GM19372 (cell line): ENCODE results near the gene PEX1.
"Not testable (repeated sequence)": the region's sequence is repeated elsewhere in the genome, so short reads cannot be mapped to it uniquely, and the experiment has no call there.

Experiments
- ATAC-seq: cut with Tn5 transposase; IDR thresholded peaks from one replicate; pipeline ENCODE4 v1.9.1; 2021; ENCODE audit warnings: mild to moderate bottlenecking, low read depth, moderate library complexity; ENCODE audit not compliant: unreplicated experiment

The PEX1 gene

DNA sequence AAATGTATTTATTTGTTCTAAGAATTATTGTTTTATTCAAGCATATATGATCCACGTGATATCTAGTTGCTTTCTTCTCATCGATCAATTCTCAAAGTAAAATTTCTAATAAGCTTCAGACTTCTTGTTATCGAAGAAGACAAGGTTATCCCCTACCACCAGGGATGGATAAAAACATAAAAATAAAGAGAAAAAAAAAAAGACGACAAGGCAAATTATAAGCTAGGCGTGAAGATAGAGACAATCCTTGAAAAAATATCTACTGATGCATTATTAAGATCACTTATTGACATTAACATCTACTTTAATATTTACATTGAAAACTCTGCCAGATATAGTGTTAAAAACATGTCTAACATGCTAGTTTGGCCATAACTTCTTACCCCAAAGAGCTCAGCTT lies 19.4 kb downstream of the PEX1 start:
- ATAC-seq = no peak

DNA sequence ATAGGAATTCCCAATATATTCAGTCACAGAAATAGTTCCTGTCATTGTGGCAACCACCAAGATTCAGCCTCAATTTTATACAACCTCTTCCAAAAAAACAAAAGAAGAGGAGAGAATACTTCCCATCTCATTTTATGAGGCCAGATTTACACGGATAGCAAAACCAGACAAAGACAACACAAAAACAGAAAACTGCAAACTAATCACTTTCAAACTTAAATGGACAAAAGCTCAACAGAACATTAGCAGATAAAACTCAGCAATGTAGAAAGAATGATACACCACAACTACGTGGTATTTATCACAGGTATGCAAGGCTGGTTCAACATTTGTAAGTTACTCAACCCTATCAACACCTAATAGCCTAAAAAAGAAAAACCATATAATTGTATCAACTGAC lies 22.0 kb downstream of the PEX1 start:
- ATAC-seq = no peak

DNA sequence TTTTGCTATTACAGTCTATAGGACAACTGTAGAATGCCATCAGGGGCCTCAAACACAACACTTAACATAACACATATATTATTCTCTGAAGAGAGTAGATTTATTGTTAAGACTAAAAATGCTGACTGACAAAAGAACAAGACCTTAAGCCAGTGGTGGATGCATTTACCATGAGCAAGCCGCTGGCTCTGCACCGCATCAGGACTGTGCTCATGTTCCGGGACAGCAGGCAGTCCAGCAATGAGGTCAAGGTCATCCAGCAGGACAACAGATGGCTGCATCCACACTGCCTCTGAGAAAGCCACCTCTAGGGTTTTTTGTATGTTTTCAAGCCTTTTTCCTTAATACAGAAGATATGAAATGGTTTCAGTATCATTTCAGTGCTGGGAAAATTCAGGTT lies 23.8 kb downstream of the PEX1 start:
- ATAC-seq = no peak

- no peak for ATAC-seq
Observed at GRCh38 chr7:92503767-92504166, 24.6 kb downstream of the PEX1 start.

DNA sequence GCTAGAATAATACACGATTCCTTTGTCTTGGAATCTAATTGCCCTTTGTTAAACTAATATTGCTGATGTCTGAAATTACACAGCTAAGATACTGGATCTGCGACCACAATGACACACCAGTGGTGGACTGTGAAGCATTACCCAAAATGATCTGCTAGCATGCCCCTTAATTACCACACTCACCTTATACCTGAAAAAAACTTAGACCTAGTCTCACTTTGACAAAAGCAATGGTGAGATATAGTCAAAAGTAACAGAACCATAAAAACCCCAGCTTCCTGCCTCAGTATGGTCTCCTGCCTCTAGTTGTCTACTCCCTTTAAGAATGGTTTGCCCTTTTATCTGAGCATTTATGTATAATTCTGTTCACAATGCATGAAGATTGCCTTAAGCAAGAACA lies 29.8 kb downstream of the PEX1 start:
- no peak for ATAC-seq

GRCh38 chr7:92496876-92497275 lies 31.4 kb downstream of the PEX1 start:
- ATAC-seq = no peak

GRCh38 chr7:92489634-92490033 lies 38.7 kb downstream of the PEX1 start:
- ATAC-seq = no peak

- ATAC-seq = no peak
Observed at GRCh38 chr7:92487804-92488203, 40.5 kb downstream of the PEX1 start.

GRCh38 chr7:92485974-92486373 lies 42.3 kb downstream of the PEX1 start:
- ATAC-seq = no peak

DNA sequence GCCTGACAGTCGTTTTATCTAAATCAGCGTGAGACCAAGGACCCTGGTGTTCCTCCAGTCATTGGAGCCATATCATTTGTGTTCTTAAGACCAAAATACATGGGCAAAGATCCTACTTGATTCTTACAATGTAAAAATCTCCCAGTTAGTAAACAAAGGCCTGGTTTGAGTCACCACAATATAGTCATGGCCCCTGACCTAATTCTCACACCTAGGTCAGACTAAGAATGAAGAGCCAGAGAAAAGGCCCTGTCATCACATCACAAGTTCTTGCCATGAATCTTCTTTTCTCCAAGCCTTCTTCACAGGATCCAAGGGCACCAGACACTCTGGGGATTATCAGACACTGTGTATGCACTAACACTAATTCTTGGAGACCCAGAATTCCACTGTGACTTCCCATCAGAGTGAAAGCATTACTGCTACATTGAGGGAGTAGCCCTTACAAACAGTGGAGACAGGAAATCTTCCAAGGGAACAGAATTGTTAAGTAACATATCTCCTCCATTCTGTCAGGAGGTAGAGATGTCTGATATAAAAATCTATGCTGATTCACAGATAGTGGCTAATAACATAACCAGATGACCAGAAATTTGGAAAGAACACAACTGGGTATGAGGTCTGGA lies 42.9 kb downstream of the PEX1 start:
- ATAC-seq = no peak

- ATAC-seq = not testable (repeated sequence)
Observed at GRCh38 chr7:92484226-92484625, 44.1 kb downstream of the PEX1 start.

DNA sequence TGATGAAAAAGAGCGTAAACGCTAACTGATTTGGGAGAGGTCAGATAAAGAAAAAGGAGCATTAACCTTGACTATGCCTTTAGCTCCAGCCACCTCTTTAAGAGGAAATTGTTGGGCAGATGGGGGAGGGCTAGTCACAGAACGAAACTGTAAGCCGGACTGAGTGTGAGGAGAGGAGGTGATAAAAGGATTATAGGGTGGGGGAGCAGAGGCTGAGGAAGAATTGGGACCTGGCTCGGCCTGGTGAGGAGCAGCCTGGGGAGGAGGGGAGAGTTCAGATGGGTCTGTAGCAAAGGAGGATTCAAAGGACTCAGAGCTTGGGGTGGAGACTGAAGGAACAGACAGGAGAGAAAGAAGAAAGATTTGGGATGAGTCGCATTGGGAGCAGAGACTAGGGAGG lies 44.7 kb downstream of the PEX1 start:
- ATAC-seq = not testable (repeated sequence)

DNA sequence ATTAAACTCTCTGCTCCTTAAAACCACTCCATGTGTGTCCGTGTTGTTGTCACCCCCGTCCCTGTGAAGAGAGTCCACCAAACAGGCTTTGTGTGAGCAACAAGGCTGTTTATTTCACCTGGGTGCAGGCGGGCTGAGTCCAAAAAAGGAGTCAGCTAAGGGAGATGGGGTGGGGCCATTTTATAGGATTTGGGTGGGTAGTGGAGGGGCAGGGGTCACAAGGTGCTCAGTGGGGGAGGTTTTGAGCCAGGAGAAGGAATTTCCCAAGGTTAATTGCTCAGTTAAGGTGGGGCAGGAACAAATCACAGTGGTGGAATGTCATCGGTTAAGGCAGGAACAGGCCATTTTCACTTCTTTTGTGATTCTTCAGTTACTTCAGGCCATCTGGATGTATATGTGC lies 49.2 kb downstream of the PEX1 start:
- ATAC-seq = not testable (repeated sequence)

DNA sequence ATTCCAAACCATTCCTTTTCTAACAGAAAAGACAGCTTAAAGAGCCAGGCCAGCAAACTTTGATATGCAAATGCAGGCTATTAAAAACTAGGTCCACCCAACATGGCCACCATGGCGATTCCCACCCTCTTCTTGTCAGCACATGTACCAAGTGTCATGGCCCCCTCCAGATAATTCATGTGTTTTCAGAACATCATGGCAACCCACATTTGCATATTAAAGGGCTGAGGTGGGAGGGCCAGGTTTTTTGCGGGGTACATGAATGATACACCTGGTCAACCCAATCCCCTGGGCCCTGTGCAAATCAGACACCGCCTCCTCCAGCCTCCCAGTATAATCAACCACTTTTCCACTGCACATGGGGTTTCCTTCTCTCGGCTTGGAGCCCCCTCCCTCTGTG lies 49.6 kb downstream of the PEX1 start:
- no peak for ATAC-seq

DNA sequence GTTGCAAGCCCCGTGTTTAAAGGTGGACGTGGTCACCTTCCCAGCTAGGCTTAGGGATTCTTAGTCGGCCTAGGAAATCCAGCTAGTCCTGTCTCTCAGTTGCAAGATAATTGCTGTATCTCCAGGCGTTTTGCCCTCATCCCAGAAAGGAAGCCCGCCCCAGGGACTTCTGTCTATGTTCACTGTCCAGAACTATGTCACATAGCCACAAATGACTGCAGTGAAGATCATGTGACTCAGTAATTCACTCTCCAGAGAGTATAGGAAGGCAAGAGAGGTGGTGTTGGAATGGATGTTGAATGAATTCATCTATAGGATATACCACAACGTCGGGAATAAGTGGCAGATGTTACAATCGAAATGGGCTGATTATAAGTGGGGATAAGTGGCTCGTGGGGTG lies 50.2 kb downstream of the PEX1 start:
- ATAC-seq = no peak

DNA sequence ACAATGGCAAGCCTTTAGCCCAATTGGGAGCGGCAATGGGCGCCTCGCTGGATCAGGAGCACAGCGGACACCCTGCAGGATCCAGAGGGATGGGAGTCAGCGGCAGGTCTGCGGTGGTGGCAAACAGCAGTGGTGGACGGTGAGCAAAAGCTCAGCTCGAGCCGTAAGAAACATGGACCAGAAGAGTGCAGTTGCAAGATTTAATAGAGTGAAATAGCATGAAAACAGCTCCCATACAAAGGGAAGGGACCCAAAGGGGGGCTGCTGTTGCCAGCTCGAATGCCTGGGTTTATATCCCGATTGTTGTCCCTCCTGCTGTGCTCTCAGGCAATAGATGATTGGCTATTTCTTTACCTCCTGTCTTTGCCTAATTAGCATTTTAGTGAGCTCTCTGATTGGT lies 50.6 kb downstream of the PEX1 start, which contains the start of gene ERVW-1:
Gene ERVW-1 (minus strand): TSS at position 266 of the 400 bp plus-strand sequence. CDS start 7,565 bp downstream, outside the sequence.
- ATAC-seq = not testable (repeated sequence)

GRCh38 chr7:92475851-92476590 lies 52.3 kb downstream of the PEX1 start:
- not testable (repeated sequence) for ATAC-seq

DNA sequence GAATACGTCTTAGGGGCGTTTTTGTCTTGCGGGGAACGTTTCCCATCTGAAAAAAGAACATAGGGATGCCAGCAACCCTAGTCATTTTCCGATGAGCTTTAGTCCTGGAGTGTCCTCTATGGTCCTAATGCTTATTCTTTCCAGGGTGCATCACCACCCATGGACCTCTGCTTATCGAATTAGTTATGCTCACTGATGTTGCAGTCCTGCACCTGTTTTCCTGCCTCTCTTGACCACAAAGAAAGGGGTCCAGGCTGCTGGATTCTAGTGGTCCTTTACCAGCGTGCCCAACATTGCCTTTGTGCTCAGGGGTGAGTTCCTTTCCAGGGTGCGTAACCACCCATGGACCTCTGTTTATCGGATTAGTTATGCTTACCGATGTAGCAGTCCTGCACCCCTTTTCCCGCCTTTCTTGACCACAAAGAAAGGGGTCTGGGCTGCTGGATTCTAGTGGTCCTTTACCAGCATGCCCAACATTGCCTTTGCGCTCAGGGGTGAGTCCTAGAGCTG lies 53.0 kb downstream of the PEX1 start:
- not testable (repeated sequence) for ATAC-seq

- not testable (repeated sequence) for ATAC-seq
Observed at GRCh38 chr7:92473989-92474388, 54.3 kb downstream of the PEX1 start.

- not testable (repeated sequence) for ATAC-seq
Observed at GRCh38 chr7:92468589-92468988, 59.7 kb downstream of the PEX1 start.

DNA sequence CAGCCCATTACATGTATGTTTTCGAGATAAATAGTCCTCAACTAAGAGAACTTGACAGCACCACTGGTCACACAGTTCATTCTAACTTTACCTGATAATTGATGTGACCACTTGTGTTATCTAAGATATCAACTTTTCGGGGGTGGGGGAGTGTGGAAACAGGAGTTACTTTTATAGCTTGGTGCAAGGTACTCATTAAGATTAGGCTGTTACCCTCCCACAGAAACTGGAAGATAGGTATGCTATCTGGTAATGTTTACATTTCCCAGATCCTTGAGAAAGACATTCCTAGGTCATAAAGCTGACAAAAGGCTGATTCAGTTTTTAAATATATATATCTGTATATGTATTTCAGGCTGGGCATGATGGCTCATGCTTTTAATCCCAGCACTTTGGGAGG lies 61.6 kb downstream of the PEX1 start:
- no peak for ATAC-seq

GRCh38 chr7:92464515-92464914 lies 63.8 kb downstream of the PEX1 start:
- ATAC-seq = no peak
